Right renal cortex interstitium (tissue), 3 donors: ENCODE measurements around the gene EML6. TPM values are rescaled to one million over a fixed set of nuclear protein-coding genes. Genes with fewer than 3 reads are reported as not detected.

Experiments used
- DNase-seq, 3 donors: peaks; one replicate each; pipeline ENCODE4 v3.0.0-alpha.2; 2013; ENCODE audit warnings: low read depth in 3 of 3, low spot score in 2 of 3
- polyA plus RNA-seq, 3 donors: library from polyadenylated mRNA; unstranded; fragments of 120-200 nt; gene quantifications; one replicate each; pipeline ENCODE4 v1.2.1, GENCODE V29; 2013; ENCODE audit not compliant: insufficient read length in 3 of 3

Gene EML6
- polyA plus RNA-seq, 3 donors = 12.7 to 16.9 (median 13.3) TPM

GRCh38 chr2:54957321-54957999 is 234.0 kb downstream of the EML6 start:
- DNase-seq = no peak

GRCh38 chr2:54958717-54959371 is 235.4 kb downstream of the EML6 start:
- no peak for DNase-seq

DNA sequence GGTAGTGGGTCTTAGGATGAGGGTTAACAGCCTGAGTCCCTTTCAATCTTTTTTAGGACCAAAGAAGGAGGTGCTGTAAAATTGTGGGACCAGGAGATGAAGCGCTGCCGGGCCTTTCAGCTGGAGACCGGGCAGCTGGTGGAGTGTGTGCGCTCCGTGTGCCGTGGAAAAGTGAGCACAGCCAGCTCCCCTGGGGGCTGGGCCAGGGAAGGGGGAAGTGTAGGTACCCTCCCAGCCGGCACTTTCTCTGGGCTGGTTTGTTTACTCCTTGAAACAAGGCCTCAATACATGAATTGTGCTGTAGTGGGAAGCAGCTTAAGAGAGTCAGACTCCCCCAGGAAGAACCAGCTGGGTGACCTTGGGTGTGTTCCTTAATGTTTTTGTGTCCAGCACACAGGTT is 236.7 kb downstream of the EML6 start:
- no peak for DNase-seq

- no peak for DNase-seq
These were observed 239.0 kb downstream of the EML6 start for GRCh38 chr2:54962511-54962910.

DNA sequence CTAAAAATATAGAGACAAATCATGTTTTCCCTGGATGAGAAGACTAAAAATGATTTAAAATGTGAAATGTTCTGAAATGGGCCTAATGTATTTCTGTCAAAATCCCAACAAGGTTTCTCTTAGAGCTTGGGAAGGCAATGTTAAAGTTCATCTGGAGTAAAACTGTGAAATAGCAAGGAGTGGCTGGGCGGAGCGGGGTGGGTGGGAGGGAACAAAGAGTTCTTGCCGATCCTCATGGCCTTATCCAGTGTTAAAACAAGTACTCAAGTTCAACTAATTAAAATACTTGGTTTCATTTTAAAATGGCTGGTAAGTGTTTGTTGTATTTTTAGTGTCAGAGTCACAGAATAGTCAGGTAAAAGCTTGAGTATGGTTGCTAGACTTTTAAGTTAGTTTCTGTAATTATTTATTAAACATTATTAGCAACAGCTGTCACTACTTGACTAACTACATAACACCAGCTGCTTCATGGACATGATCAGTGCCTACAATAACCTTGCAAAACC is 239.5 kb downstream of the EML6 start:
- no peak for DNase-seq

DNA sequence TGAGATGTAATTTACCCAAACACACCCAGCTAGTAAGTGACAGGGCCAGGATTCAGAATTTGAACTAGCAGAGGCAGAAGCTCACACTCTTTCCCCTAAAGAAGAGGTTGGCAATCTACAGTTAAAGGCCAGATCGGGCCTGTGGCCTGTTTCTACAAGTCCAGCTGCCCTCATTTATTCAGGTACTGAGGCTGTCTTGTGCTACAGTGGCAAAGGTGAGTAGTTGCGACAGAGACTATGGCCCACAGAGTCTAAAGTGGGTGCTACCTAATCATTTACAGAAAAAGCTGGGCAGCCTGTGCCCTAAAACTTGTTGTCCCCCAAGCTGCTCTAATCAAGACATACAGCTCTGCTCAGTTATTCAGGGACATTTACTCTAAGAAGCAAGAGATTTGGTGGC is 240.0 kb downstream of the EML6 start:
- no peak for DNase-seq

DNA sequence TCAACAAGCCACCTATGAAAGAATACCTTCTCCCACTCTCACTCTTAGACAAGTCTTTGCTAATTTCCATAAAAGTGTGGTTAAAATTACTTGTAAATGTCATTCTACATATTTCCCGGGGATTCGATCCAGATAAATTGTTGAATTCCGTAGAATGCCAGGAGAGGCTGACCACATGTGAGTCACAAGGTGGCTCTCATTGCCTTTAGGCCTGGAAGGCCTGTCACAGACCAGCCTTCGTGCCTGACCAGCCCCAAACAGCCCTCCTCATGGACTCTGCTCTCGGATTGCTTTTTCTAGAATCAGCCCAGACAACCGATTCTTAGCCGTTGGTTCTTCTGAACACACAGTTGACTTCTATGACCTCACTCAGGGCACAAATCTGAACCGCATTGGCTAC is 240.8 kb downstream of the EML6 start:
- DNase-seq = no peak

GRCh38 chr2:54964816-54965215 is 241.4 kb downstream of the EML6 start:
- DNase-seq = no peak

- DNase-seq = no peak
These were observed 242.0 kb downstream of the EML6 start for GRCh38 chr2:54965425-54965824.

GRCh38 chr2:54966165-54966832 is 242.8 kb downstream of the EML6 start:
- DNase-seq = no peak

- no peak for DNase-seq
These were observed 243.4 kb downstream of the EML6 start for GRCh38 chr2:54966837-54967236.

- no peak for DNase-seq
These were observed 243.8 kb downstream of the EML6 start for GRCh38 chr2:54967269-54967668.

DNA sequence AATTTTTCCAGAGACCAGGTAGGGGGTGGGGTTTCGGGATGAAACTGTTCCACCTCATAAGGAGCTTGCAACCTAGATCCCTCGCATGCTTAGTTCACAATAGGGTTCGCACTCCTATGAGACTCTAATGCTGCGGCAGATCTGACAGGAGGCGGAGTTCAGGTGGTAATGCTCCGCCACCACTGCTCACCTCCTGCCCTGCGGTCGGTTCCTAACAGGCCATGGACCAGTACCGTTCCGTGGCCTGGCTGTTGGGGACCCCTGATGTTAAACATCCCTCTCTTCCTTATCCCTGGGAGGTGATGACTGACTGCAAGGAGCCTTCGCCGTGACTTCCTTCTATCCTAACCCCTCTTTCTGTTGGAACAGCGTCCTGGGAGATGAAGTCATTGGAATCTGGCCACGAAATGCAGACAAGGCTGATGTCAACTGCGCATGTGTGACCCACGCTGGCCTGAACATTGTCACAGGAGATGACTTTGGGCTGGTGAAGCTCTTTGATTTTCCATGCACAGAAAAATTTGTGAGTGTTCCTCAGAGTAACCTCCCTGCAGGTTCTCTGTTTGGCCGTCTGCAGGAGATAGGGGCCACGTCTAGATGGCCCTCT is 244.4 kb downstream of the EML6 start:
- no peak for DNase-seq

DNA sequence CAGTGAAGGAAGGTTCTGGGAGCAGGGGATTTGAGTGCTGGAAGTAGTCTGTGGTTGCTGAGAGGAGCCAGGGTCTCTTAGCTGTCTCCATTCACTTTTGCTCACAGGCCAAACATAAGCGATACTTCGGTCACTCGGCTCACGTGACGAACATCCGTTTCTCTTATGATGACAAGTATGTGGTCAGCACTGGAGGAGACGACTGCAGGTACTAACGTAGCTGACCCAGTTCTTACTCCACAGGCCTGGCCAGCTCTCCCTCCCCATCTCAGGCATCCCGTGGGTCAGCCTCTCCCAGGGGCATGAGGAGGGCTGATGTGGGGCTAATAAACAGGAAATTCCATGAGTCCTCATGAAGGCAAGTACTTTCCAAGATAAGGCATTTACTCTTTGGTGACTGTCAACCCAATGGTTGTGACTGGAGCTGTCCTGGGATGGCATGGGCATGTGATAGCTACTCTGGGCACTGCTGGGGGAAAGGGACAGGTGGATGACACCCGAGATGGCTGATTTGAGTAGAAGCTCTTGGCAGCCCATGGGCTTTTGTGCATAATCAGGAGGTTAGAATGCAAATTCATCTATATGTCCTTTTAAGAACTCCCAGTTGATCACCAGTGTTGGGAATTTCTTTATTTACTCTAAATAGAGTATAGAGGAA is 245.2 kb downstream of the EML6 start:
- DNase-seq = no peak

DNA sequence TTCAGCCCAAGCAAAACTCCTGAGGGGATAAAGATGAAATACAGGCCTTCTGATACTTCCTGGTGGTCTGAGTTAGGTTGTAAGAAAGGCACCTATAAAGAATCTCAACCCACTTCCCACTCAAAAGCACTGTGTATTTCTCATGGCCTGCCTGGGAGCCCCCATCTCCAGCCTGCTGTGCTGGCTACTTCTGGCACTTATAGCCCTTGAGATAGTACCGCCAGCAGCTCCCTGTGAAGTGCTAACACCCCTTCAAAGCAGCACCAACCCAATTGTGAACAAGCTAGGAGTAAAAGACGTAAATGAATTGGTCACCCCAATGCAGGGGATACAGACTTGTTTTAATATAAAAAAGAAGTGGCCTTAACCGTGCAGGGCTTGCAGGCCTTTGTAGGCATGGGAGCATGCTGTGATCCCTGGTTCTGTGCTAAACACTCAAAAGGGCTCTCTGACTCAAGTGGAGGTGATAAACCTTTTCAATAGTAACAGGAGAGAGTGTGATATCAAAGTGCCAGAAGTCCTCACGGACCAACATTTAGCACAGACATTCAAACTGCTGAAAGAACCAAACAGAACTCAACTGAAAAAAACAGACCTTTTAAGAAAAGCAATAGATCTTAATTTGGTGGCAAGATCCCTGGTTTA is 246.0 kb downstream of the EML6 start:
- no peak for DNase-seq

- DNase-seq = no peak
These were observed 246.5 kb downstream of the EML6 start for GRCh38 chr2:54969940-54970338.

- DNase-seq = no peak
These were observed 251.7 kb downstream of the EML6 start for GRCh38 chr2:54975175-54975574.

DNA sequence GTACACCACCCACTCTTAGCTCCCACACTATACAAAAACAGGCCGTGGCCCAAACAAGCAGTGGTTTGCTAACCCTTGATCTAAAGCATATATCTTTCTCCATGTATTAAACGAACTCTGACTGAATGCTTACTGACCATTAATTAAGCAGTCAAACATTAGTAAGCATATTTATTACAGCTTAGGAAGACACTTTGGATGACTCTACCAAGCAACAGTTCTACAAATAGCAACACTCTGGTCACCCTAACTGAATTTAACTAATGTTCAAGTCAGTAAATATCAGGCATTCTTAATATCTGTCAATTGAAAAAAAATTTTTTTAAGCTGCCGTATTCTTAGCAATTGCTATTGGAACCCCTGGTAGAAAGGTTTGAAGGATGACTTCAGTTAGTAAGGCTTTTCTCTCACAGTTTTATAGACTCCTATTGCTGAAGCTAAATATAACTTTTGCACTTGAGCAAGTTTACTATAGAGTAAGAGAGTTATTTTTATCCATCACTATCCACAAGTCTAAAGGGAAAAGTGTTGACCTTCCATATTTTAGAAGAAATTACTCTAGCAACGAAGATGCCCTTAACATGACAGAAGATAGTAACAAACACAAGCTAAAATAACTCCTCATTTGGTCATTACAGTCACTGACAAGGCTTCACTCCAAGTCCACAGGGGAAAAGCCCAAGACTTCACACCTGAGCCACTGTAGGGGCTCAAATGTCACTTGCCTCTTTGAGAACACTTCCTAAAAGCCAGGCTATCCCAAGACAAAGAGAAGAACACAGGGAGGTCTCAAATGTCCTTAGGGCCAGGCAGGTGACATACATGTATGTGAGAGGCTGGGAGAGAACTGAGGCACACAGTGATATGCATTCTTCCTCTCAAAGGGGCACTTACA is 252.4 kb downstream of the EML6 start:
- DNase-seq = no peak

DNA sequence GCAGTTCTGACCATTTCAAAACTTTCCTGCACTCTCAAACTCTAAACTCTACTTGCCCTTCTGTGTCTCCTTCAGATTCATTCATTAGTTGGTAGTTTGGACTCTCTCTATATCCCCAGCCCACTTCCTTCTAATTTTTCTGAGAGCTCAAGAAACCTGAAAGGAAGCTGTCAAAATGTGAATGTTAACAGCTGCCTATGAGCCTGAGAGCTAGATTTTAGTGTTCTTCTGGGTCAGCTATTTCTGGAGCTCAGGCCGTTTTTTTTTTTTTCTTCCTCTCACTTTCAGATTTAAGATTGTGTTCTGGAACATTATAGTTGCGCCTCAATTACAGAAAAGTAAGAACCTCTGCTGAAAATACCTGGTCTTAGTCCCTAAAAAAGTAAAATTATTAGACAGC is 253.7 kb downstream of the EML6 start:
- peak; percentile 40 to 42 (median 40) for DNase-seq
